ES-I3 (cell line): Measurements from ENCODE around the gene TFF1.

Experiments used
- H3K36me3 ChIP-seq: 2 replicates; pipeline ENCODE4 v1.6.1; 2013; ENCODE audit warnings: mild to moderate bottlenecking, low read length, control low read depth, moderate library complexity; ENCODE audit not compliant: insufficient read depth
- H3K4me1 ChIP-seq: 2 replicates; pipeline ENCODE4 v1.6.1; 2013; ENCODE audit warnings: mild to moderate bottlenecking, control low read depth, low read length; ENCODE audit not compliant: insufficient read depth
- H3K9ac ChIP-seq: 2 replicates; pipeline ENCODE4 v1.6.1; 2013; ENCODE audit warnings: low read depth, mild to moderate bottlenecking, low read length, moderate library complexity
- H3K9me3 ChIP-seq: 2 replicates; pipeline ENCODE4 v1.6.1; 2013; ENCODE audit warnings: mild to moderate bottlenecking, low read length, moderate library complexity; ENCODE audit not compliant: control insufficient read depth, insufficient read depth

The TFF1 gene

GRCh38 chr21:42343963-42344510 lies 22.3 kb downstream of the TFF1 start:
- Histone ChIP-seq H3K9me3 (no peaks in the 10 kb centered on the region), H3K36me3 (no peaks in the 10 kb centered on the region), H3K9ac (no peak overlapping the region), H3K4me1 (no peaks in the 10 kb centered on the region)

GRCh38 chr21:42343556-42343955 lies 22.8 kb downstream of the TFF1 start:
- H3K9ac ChIP-seq, result no peak overlapping the region
- H3K36me3 ChIP-seq, result no peaks in the 10 kb centered on the region
- no peaks in the 10 kb centered on the region for H3K9me3 ChIP-seq
- no peaks in the 10 kb centered on the region for H3K4me1 ChIP-seq

- H3K4me1 ChIP-seq, result peaks cover 4% of the 10 kb centered on the region; the same call in 1 of the 2 replicates
- no peaks in the 10 kb centered on the region for H3K36me3 ChIP-seq
- no peak overlapping the region for H3K9ac ChIP-seq
- no peaks in the 10 kb centered on the region for H3K9me3 ChIP-seq
These were observed 23.2 kb downstream of the TFF1 start for GRCh38 chr21:42343101-42343500.

GRCh38 chr21:42341776-42342542 lies 24.4 kb downstream of the TFF1 start:
- Histone ChIP-seq H3K36me3 (no peaks in the 10 kb centered on the region), H3K9ac (no peak overlapping the region), H3K9me3 (no peaks in the 10 kb centered on the region), H3K4me1 (peaks cover 8% of the 10 kb centered on the region)

- Histone ChIP-seq H3K9ac (no peak overlapping the region), H3K9me3 (no peaks in the 10 kb centered on the region), H3K36me3 (no peaks in the 10 kb centered on the region), H3K4me1 (peaks cover 9% of the 10 kb centered on the region)
These were observed 25.9 kb downstream of the TFF1 start for GRCh38 chr21:42340187-42341050.

GRCh38 chr21:42338729-42339715 lies 27.3 kb downstream of the TFF1 start:
- Histone ChIP-seq H3K9ac (no peak overlapping the region), H3K9me3 (no peaks in the 10 kb centered on the region), H3K36me3 (no peaks in the 10 kb centered on the region), H3K4me1 (peaks cover 9% of the 10 kb centered on the region)

GRCh38 chr21:42337830-42338728 lies 28.3 kb downstream of the TFF1 start:
- peak overlapping the region; percentile 25; the same call in 1 of the 2 replicates for H3K9ac ChIP-seq
- no peaks in the 10 kb centered on the region for H3K36me3 ChIP-seq
- no peaks in the 10 kb centered on the region for H3K9me3 ChIP-seq
- peaks cover 9% of the 10 kb centered on the region for H3K4me1 ChIP-seq

- Histone ChIP-seq H3K4me1 (peaks cover 9% of the 10 kb centered on the region), H3K36me3 (no peaks in the 10 kb centered on the region), H3K9me3 (0 out of 2 replicates have a peak, but pooled peaks cover 3% of the 10 kb centered on the region), H3K9ac (no peak overlapping the region)
These were observed 29.1 kb downstream of the TFF1 start for GRCh38 chr21:42337276-42337675.

GRCh38 chr21:42336054-42336453 lies 30.3 kb downstream of the TFF1 start:
- Histone ChIP-seq H3K9me3 (0 out of 2 replicates have a peak, but pooled peaks cover 3% of the 10 kb centered on the region), H3K9ac (peak overlapping the region; percentile 3; the same call in 1 of the 2 replicates), H3K36me3 (no peaks in the 10 kb centered on the region), H3K4me1 (peaks cover 9% of the 10 kb centered on the region)

GRCh38 chr21:42332557-42333317 lies 33.6 kb downstream of the TFF1 start:
- no peak overlapping the region for H3K9ac ChIP-seq
- peaks cover 11% of the 10 kb centered on the region for H3K9me3 ChIP-seq
- no peaks in the 10 kb centered on the region for H3K36me3 ChIP-seq
- H3K4me1 ChIP-seq, result peaks cover 3% of the 10 kb centered on the region

GRCh38 chr21:42331660-42332059 lies 34.7 kb downstream of the TFF1 start:
- Histone ChIP-seq H3K9ac (no peak overlapping the region), H3K9me3 (peaks cover 11% of the 10 kb centered on the region), H3K4me1 (no peaks in the 10 kb centered on the region; the same call in 1 of the 2 replicates), H3K36me3 (no peaks in the 10 kb centered on the region)
